HCT116 (cell line): ENCODE measurements around the gene RFPL4A. TPM values are rescaled to one million over a fixed set of nuclear protein-coding genes. Genes with fewer than 3 reads are reported as not detected.

Experiments
- ATAC-seq: fragments of 200-7000 bp; cut with Tn5 transposase; 2 replicates; pipeline ENCODE4 v1.9.1; 2020; ENCODE audit warnings: mild to moderate bottlenecking, moderate library complexity
- BruUV-seq: library from RNA; stranded (reverse); fragments of 400-500 nt; replicated peaks from 2 replicates; lab custom pipeline; 2021; lab: Mats Ljungman, UMichigan
- CTCF ChIA-PET: fragments of 300-600 bp; sonication (Branson Sonifier 250); formaldehyde crosslinking; loops from one replicate; lab custom pipeline; 2021; ENCODE audit warnings: antibody characterized with exemption; lab: Charles Lee
- POLR2A ChIA-PET: fragments of 300-600, 350-600 bp; sonication (Branson Sonifier 250); formaldehyde crosslinking; loops from one replicate; lab custom pipeline; 2021; ENCODE audit warnings: antibody characterized with exemption; lab: Charles Lee
- RAD21 ChIA-PET, 2 experiments: fragments of 300-600 bp; sonication (Branson Sonifier 250); formaldehyde crosslinking; loops; one replicate each; lab custom pipeline; 2023; ENCODE audit warnings: low total read pairs in 2 of 2; ENCODE audit not compliant: uncharacterized antibody in 2 of 2, unreplicated experiment in 2 of 2, low non-redundant PET in 1 of 2; lab: Charles Lee
- DNase-seq: peaks from one replicate; pipeline ENCODE4 v3.0.0-alpha.2; 2010; ENCODE audit warnings: low read depth, low spot score
- H2AFZ ChIP-seq: fragments of 200-600 bp; shearing (Covaris generic), sonication (generic); 2 replicates; pipeline ENCODE4 v1.6.1; 2017; ENCODE audit warnings: low read depth, mixed run types, mixed read lengths, antibody characterized with exemption, low read length; ENCODE audit not compliant: poor library complexity, severe bottlenecking
- H3K27ac ChIP-seq: 2 replicates; pipeline ENCODE4 v1.5.1; 2012; ENCODE audit warnings: low read depth, low read length
- H3K27me3 ChIP-seq: fragments of 200-600 bp; sonication (generic); 2 replicates; pipeline ENCODE4 v1.6.1; 2016; ENCODE audit warnings: mixed run types, low read length, mixed read lengths; ENCODE audit not compliant: insufficient read depth
- H3K36me3 ChIP-seq, 2 experiments: fragments of 200-500 bp in 1 of 2; fragments of 200-600 bp in 1 of 2; sonication (Bioruptor generic) in 1 of 2; sonication (generic) in 1 of 2; 2 replicates each; pipeline versions ENCODE4 v1.5.1 to v1.6.1; 2014 to 2016; ENCODE audit warnings: low read length in 2 of 2, inconsistent platforms in 1 of 2, mixed read lengths in 1 of 2, mixed run types in 1 of 2; ENCODE audit not compliant: insufficient read depth in 2 of 2, control insufficient read depth in 1 of 2
- H3K4me1 ChIP-seq, 2 experiments: fragments of 200-600 bp in 1 of 2; sonication (generic) in 1 of 2; 2 replicates each; pipeline versions ENCODE4 v1.5.1 to v1.6.1; 2012 to 2017; ENCODE audit warnings: low read length in 2 of 2, inconsistent platforms in 1 of 2, mild to moderate bottlenecking in 1 of 2, mixed read lengths in 1 of 2, mixed run types in 1 of 2, moderate library complexity in 1 of 2; ENCODE audit not compliant: insufficient read depth in 2 of 2, control insufficient read depth in 1 of 2
- H3K4me2 ChIP-seq: fragments of 200-600 bp; sonication (generic); 2 replicates; pipeline ENCODE4 v1.6.1; 2017; ENCODE audit warnings: mixed run types, low read length, mixed read lengths
- H3K4me3 ChIP-seq, 2 experiments: fragments of 200-600 bp in 1 of 2; sonication (generic) in 1 of 2; replicated peaks in 1 of 2; 2 replicates each; pipeline ENCODE4 v1.5.1; 2011 to 2016; ENCODE audit warnings: low read length in 2 of 2, control low read depth in 1 of 2, low read depth in 1 of 2, mild to moderate bottlenecking in 1 of 2, mixed read lengths in 1 of 2, mixed run types in 1 of 2
- H3K79me2 ChIP-seq: fragments of 200-600 bp; sonication (generic); 2 replicates; pipeline ENCODE4 v1.6.1; 2017; ENCODE audit warnings: mild to moderate bottlenecking, mixed run types, low read length, moderate library complexity, mixed read lengths; ENCODE audit not compliant: insufficient read depth
- H3K9ac ChIP-seq: fragments of 200-600 bp; sonication (generic); 2 replicates; pipeline ENCODE4 v1.6.1; 2016; ENCODE audit warnings: low read length, mixed read lengths
- H3K9me2 ChIP-seq: fragments of 200-600 bp; sonication (generic), shearing (Covaris generic); 2 replicates; pipeline ENCODE4 v1.6.1; 2017; ENCODE audit warnings: mixed run types, mild to moderate bottlenecking, moderate library complexity; ENCODE audit not compliant: insufficient read depth
- H3K9me3 ChIP-seq, 2 experiments: fragments of 200-500 bp in 1 of 2; fragments of 200-600 bp in 1 of 2; sonication (Bioruptor generic) in 1 of 2; sonication (generic) in 1 of 2; 2 replicates each; pipeline ENCODE4 v1.6.1; 2014 to 2017; ENCODE audit warnings: low read length in 2 of 2, mixed read lengths in 2 of 2, inconsistent platforms in 1 of 2, low read depth in 1 of 2, mild to moderate bottlenecking in 1 of 2, mixed run types in 1 of 2, moderate library complexity in 1 of 2; ENCODE audit not compliant: control insufficient read depth in 1 of 2, insufficient read depth in 1 of 2
- H4K20me1 ChIP-seq: fragments of 200-600 bp; sonication (generic), shearing (Covaris generic); 2 replicates; pipeline ENCODE4 v1.6.1; 2017; ENCODE audit warnings: mixed run types, mild to moderate bottlenecking, moderate library complexity; ENCODE audit not compliant: insufficient read depth
- CBX3 ChIP-seq: IDR thresholded peaks from 2 replicates; pipeline ENCODE4 v1.6.1; 2012; ENCODE audit warnings: low read depth
- ELF1 ChIP-seq: IDR thresholded peaks from 2 replicates; pipeline ENCODE4 v1.6.1; 2012; ENCODE audit warnings: low read depth, borderline replicate concordance
- EZH2 ChIP-seq: fragments of 200-600 bp; sonication (generic); IDR thresholded peaks from 2 replicates; pipeline ENCODE4 v1.6.1; 2017; ENCODE audit warnings: antibody characterized with exemption, mixed run types
- EZH2phosphoT487 ChIP-seq: fragments of 200-600 bp; IDR thresholded peaks from 2 replicates; pipeline ENCODE4 v1.6.1; 2018; ENCODE audit warnings: antibody characterized with exemption, borderline replicate concordance
- JUND ChIP-seq: IDR thresholded peaks from 2 replicates; pipeline ENCODE4 v1.6.1; 2012
- POLR2A ChIP-seq: IDR thresholded peaks from 2 replicates; pipeline ENCODE4 v1.7.0; 2011; ENCODE audit warnings: borderline replicate concordance; ENCODE audit not compliant: insufficient read depth, insufficient read length; ENCODE audit errors: extremely low read depth
- SIN3A ChIP-seq: IDR thresholded peaks from 2 replicates; pipeline ENCODE4 v1.6.1; 2012; ENCODE audit warnings: low read depth
- SP1 ChIP-seq: IDR thresholded peaks from 2 replicates; pipeline ENCODE4 v1.6.1; 2012; ENCODE audit warnings: low read depth
- SRF ChIP-seq: IDR thresholded peaks from 2 replicates; pipeline ENCODE4 v1.6.1; 2012; ENCODE audit warnings: low read depth
- TCF7L2 ChIP-seq: IDR thresholded peaks from 2 replicates; pipeline ENCODE4 v1.7.0; 2011; ENCODE audit warnings: borderline replicate concordance, inconsistent platforms; ENCODE audit not compliant: insufficient read depth, insufficient read length; ENCODE audit errors: extremely low read depth
- YY1 ChIP-seq: IDR thresholded peaks from 2 replicates; pipeline ENCODE4 v1.6.1; 2011; ENCODE audit warnings: low read length, low read depth, moderate library complexity, mild to moderate bottlenecking; ENCODE audit not compliant: insufficient replicate concordance; ENCODE audit errors: extremely low read depth
- ZFX ChIP-seq: fragments of 450-650 bp; IDR thresholded peaks from 2 replicates; pipeline ENCODE4 v1.6.1; 2017
- intact Hi-C: fragments of 100-400 bp; cut with micrococcal nuclease; formaldehyde crosslinking; loops from 2 replicates; pipeline ENCODE4 v1.10.0; 2022
- total RNA-seq: library from RNA; stranded (reverse); gene quantifications from one replicate; pipeline ENCODE4 v1.2.1, GENCODE V29; 2021; ENCODE audit not compliant: unreplicated experiment
- TF ChIP-seq, protein P1 (sequence below): IDR thresholded peaks from 2 replicates; pipeline ENCODE4 v1.6.1; 2012; ENCODE audit warnings: low read depth
- TF ChIP-seq, protein P2 (sequence below), 3 experiments: fragments of 200-600 bp in 1 of 3; sonication (generic) in 1 of 3; IDR thresholded peaks in 2 of 3; conservative IDR thresholded peaks in 1 of 3; 2 replicates each; pipeline ENCODE4 v1.5.1; 2012 to 2017; ENCODE audit warnings: low read depth in 2 of 3, low read length in 2 of 3, antibody characterized with exemption in 1 of 3, borderline replicate concordance in 1 of 3, control low read depth in 1 of 3, mild to moderate bottlenecking in 1 of 3, mixed read lengths in 1 of 3, mixed run types in 1 of 3, moderate library complexity in 1 of 3; ENCODE audit not compliant: insufficient read depth in 1 of 3
- TF ChIP-seq, protein P3 (sequence below): IDR thresholded peaks from 2 replicates; pipeline ENCODE4 v1.6.1; 2012

The RFPL4A gene
- total RNA-seq, 1 experiment from 2014 or later = not detected

DNA sequence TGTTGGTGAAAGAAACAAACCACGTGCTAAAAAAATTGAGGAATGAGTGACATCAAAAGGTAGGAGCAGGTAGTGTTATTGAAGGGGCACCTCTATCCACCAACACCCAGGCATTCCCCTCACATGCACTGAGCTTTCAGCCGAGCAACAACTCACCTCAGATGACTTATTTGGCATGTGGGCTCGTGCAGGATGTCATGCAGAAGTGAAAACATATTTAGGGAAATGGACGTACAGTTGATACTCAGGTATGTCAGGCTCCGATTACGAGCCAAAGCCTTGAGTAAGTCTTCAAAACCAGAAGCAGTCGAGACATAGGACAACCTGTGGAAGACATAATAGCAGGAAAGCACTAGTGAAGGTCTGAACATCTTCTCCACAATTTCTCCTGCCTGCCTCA is 42.5 kb downstream of the RFPL4A start:
- no peaks in the 10 kb centered on the region for H3K27me3 ChIP-seq
- H3K27ac ChIP-seq = no peak overlapping the region
- ChIA-PET RAD21 (no interaction called here), CTCF (interaction anchor here (2.9 kb wide), 1 partner anchor 9 kb away, joined by 14 read pairs; no protein-coding TSS in a partner anchor), POLR2A (no interaction called here)
- no peak overlapping the region for H3K4me2 ChIP-seq
- TF ChIP-seq CBX3 = no peak
- no peak for TF ChIP-seq TCF7L2
- no peak for TF ChIP-seq EZH2
- no peak for TF ChIP-seq EZH2phosphoT487
- TF ChIP-seq JUND = no peak
- TF ChIP-seq SP1 = no peak
- TF ChIP-seq, protein P1, sequence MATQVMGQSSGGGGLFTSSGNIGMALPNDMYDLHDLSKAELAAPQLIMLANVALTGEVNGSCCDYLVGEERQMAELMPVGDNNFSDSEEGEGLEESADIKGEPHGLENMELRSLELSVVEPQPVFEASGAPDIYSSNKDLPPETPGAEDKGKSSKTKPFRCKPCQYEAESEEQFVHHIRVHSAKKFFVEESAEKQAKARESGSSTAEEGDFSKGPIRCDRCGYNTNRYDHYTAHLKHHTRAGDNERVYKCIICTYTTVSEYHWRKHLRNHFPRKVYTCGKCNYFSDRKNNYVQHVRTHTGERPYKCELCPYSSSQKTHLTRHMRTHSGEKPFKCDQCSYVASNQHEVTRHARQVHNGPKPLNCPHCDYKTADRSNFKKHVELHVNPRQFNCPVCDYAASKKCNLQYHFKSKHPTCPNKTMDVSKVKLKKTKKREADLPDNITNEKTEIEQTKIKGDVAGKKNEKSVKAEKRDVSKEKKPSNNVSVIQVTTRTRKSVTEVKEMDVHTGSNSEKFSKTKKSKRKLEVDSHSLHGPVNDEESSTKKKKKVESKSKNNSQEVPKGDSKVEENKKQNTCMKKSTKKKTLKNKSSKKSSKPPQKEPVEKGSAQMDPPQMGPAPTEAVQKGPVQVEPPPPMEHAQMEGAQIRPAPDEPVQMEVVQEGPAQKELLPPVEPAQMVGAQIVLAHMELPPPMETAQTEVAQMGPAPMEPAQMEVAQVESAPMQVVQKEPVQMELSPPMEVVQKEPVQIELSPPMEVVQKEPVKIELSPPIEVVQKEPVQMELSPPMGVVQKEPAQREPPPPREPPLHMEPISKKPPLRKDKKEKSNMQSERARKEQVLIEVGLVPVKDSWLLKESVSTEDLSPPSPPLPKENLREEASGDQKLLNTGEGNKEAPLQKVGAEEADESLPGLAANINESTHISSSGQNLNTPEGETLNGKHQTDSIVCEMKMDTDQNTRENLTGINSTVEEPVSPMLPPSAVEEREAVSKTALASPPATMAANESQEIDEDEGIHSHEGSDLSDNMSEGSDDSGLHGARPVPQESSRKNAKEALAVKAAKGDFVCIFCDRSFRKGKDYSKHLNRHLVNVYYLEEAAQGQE = no peak
- TF ChIP-seq ELF1 = no peak
- TF ChIP-seq SRF = no peak
- no peak for TF ChIP-seq ZFX
- TF ChIP-seq, protein P2, sequence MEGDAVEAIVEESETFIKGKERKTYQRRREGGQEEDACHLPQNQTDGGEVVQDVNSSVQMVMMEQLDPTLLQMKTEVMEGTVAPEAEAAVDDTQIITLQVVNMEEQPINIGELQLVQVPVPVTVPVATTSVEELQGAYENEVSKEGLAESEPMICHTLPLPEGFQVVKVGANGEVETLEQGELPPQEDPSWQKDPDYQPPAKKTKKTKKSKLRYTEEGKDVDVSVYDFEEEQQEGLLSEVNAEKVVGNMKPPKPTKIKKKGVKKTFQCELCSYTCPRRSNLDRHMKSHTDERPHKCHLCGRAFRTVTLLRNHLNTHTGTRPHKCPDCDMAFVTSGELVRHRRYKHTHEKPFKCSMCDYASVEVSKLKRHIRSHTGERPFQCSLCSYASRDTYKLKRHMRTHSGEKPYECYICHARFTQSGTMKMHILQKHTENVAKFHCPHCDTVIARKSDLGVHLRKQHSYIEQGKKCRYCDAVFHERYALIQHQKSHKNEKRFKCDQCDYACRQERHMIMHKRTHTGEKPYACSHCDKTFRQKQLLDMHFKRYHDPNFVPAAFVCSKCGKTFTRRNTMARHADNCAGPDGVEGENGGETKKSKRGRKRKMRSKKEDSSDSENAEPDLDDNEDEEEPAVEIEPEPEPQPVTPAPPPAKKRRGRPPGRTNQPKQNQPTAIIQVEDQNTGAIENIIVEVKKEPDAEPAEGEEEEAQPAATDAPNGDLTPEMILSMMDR (IDR thresholded peaks at IDR 0.05 in 2 of 3, conservative IDR thresholded peaks at IDR 0.05 in 1 of 3; ENCODE audit: borderline replicate concordance in 1 of 3, insufficient read depth in 1 of 3, low read depth in 2 of 3, low read length in 2 of 3) = no peak
- TF ChIP-seq POLR2A = no peak
- TF ChIP-seq, protein P3, sequence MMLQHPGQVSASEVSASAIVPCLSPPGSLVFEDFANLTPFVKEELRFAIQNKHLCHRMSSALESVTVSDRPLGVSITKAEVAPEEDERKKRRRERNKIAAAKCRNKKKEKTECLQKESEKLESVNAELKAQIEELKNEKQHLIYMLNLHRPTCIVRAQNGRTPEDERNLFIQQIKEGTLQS = no peak
- TF ChIP-seq SIN3A = no peak
- no peak for TF ChIP-seq YY1
- H3K79me2 ChIP-seq = no peaks in the 10 kb centered on the region
- no peak overlapping the region for H3K9ac ChIP-seq
- no peak for ATAC-seq
- intact Hi-C loops = no loop called here
- no peaks in the 10 kb centered on the region for H3K4me1 ChIP-seq
- H3K36me3 ChIP-seq = no peaks in the 10 kb centered on the region
- H2AFZ ChIP-seq = no peak overlapping the region
- no peaks in the 10 kb centered on the region for H3K9me2 ChIP-seq
- BruUV-seq = no TSS peak
- H3K9me3 ChIP-seq = no peaks in the 10 kb centered on the region
- no peak for DNase-seq
- no peaks in the 10 kb centered on the region for H4K20me1 ChIP-seq
- no peak overlapping the region for H3K4me3 ChIP-seq
